GM12878 (cell line): ENCODE results near the gene CENPVL2. TPM values are rescaled to one million over a fixed set of nuclear protein-coding genes. Genes with fewer than 3 reads are reported as not detected.

Experiments used
- ATAC-seq: fragments of 200-7000 bp; cut with Tn5 transposase; 3 replicates; pipeline ENCODE4 v1.9.1; 2020; ENCODE audit warnings: mild to moderate bottlenecking, moderate library complexity
- BruUV-seq: library from RNA; stranded (reverse); fragments of 400-500 nt; replicated peaks from 2 replicates; lab custom pipeline; 2021; lab: Mats Ljungman, UMichigan
- CTCF ChIA-PET: fragments of 300-600 bp; sonication (Branson Sonifier 250); formaldehyde crosslinking; extraction: SDS; loops from one replicate; lab custom pipeline; 2021; ENCODE audit warnings: inconsistent platforms; lab: Yijun Ruan, JAX
- POLR2A ChIA-PET: fragments of 350-600 bp; formaldehyde crosslinking; extraction: SDS; loops from one replicate; lab custom pipeline; 2021; ENCODE audit warnings: inconsistent platforms; lab: Charles Lee
- RAD21 ChIA-PET: fragments of 300-600 bp; sonication (Branson Sonifier 250); formaldehyde crosslinking; loops from one replicate; lab custom pipeline; 2023; ENCODE audit warnings: antibody characterized with exemption; ENCODE audit not compliant: unreplicated experiment; lab: Charles Lee
- SMC1A ChIA-PET: fragments of 300-600 bp; sonication (Branson Sonifier 250); formaldehyde crosslinking; loops from one replicate; lab custom pipeline; 2023; ENCODE audit not compliant: unreplicated experiment, uncharacterized antibody; lab: Charles Lee
- DNase-seq: peaks from one replicate; pipeline ENCODE4 v3.0.0-alpha.2; 2011; ENCODE audit warnings: low read depth, low spot score
- FAIRE-seq: peaks from 3 replicates; lab custom pipeline; 2011; peaks lifted over from hg19 to GRCh38; lab: Jason Lieb, UNC
- H2AFZ ChIP-seq: 2 replicates; pipeline ENCODE4 v1.6.0; 2011; ENCODE audit warnings: low read depth, low read length, control low read depth; ENCODE audit not compliant: control insufficient read depth
- H3K27ac ChIP-seq: 2 replicates; pipeline ENCODE4 v1.5.1; 2011; ENCODE audit warnings: control low read depth; ENCODE audit not compliant: control insufficient read depth, insufficient read depth
- H3K27me3 ChIP-seq, 2 experiments: replicated peaks in 1 of 2; 2 replicates each; pipeline versions ENCODE4 v1.6.0 to v1.6.1; 2011; ENCODE audit warnings: low read length in 1 of 2; ENCODE audit not compliant: control insufficient read depth in 2 of 2, insufficient read depth in 2 of 2
- H3K36me3 ChIP-seq, 2 experiments: 2 replicates each; pipeline ENCODE4 v1.5.1; 2011; ENCODE audit warnings: low read length in 1 of 2; ENCODE audit not compliant: control insufficient read depth in 2 of 2, insufficient read depth in 2 of 2
- H3K4me1 ChIP-seq: 2 replicates; pipeline ENCODE4 v1.6.1; 2011; ENCODE audit warnings: mild to moderate bottlenecking, low read length, moderate library complexity, mixed read lengths; ENCODE audit not compliant: control insufficient read depth, insufficient read depth
- H3K4me2 ChIP-seq: 2 replicates; pipeline ENCODE4 v1.6.0; 2011; ENCODE audit warnings: control low read depth; ENCODE audit not compliant: control insufficient read depth, insufficient read depth
- H3K4me3 ChIP-seq: fragments of 200-600 bp; sonication (generic); 2 replicates; pipeline ENCODE4 v1.5.1; 2016
- H3K79me2 ChIP-seq: 2 replicates; pipeline ENCODE4 v1.6.0; 2011; ENCODE audit warnings: low read length; ENCODE audit not compliant: control insufficient read depth, insufficient read depth
- H3K9ac ChIP-seq: 2 replicates; pipeline ENCODE4 v1.8.0; 2011; ENCODE audit warnings: low read length, control low read depth, mixed read lengths; ENCODE audit not compliant: control insufficient read depth, insufficient read depth
- H3K9me3 ChIP-seq: replicated peaks from 3 replicates; pipeline ENCODE4 v1.5.1; 2011; ENCODE audit warnings: mild to moderate bottlenecking, low read length; ENCODE audit not compliant: control insufficient read depth, insufficient read depth
- H4K20me1 ChIP-seq: 2 replicates; pipeline ENCODE4 v1.6.0; 2011; ENCODE audit not compliant: control insufficient read depth, insufficient read depth
- EED ChIP-seq: sonication (generic); IDR thresholded peaks from 2 replicates; pipeline ENCODE4 v1.6.1; 2016; ENCODE audit warnings: antibody characterized with exemption, low read depth
- EGR1 ChIP-seq, 2 experiments: IDR thresholded peaks; 1 replicate in 1 of 2; 2 replicates in 1 of 2; pipeline ENCODE4 v1.6.1; 2011 to 2012; ENCODE audit warnings: low read depth in 2 of 2, low read length in 2 of 2, borderline replicate concordance in 1 of 2, mild to moderate bottlenecking in 1 of 2, moderate library complexity in 1 of 2
- EZH2 ChIP-seq: IDR thresholded peaks from 2 replicates; pipeline ENCODE4 v1.6.1; 2012; ENCODE audit warnings: low read depth, mild to moderate bottlenecking, control low read depth, inconsistent platforms, low read length, borderline replicate concordance; ENCODE audit not compliant: control insufficient read depth
- MAX ChIP-seq: IDR thresholded peaks from 2 replicates; pipeline ENCODE4 v1.6.1; 2012; ENCODE audit warnings: low read depth, low read length, improper control_type of control experiment
- MEF2A ChIP-seq: IDR thresholded peaks from 2 replicates; pipeline ENCODE4 v1.6.1; 2011; ENCODE audit warnings: low read depth, mild to moderate bottlenecking, low read length, moderate library complexity; ENCODE audit not compliant: insufficient read depth
- MTA3 ChIP-seq: IDR thresholded peaks from 2 replicates; pipeline ENCODE4 v1.6.1; 2012; ENCODE audit warnings: low read length, inconsistent platforms, borderline replicate concordance
- MYC ChIP-seq: IDR thresholded peaks from 2 replicates; pipeline ENCODE4 v1.6.1; 2011; ENCODE audit warnings: mild to moderate bottlenecking, low read length, moderate library complexity, inconsistent platforms; ENCODE audit not compliant: insufficient read depth, insufficient replicate concordance, insufficient read length, severe bottlenecking
- PAX5 ChIP-seq: IDR thresholded peaks from 2 replicates; pipeline ENCODE4 v1.6.1; 2011; ENCODE audit warnings: low read depth, low read length, borderline replicate concordance
- RAD21 ChIP-seq: IDR thresholded peaks from 2 replicates; pipeline ENCODE4 v1.6.1; 2011; ENCODE audit warnings: mild to moderate bottlenecking, low read depth, low read length, moderate library complexity; ENCODE audit not compliant: insufficient read depth
- STAT1 ChIP-seq: fragments of 450-650 bp; conservative IDR thresholded peaks from 2 replicates; pipeline ENCODE4 v1.6.1; 2014; ENCODE audit warnings: antibody characterized with exemption, mild to moderate bottlenecking
- STAT3 ChIP-seq: IDR thresholded peaks from 2 replicates; pipeline ENCODE4 v1.6.1; 2011; ENCODE audit warnings: low read depth, low read length, improper control_type of control experiment
- SUPT20H ChIP-seq: IDR thresholded peaks from 2 replicates; pipeline ENCODE4 v1.6.1; 2011; ENCODE audit warnings: low read depth, mild to moderate bottlenecking, low read length, moderate library complexity, borderline replicate concordance; ENCODE audit not compliant: control insufficient read depth
- ZBTB40 ChIP-seq: fragments of 450-650 bp; IDR thresholded peaks from 2 replicates; pipeline ENCODE4 v1.6.1; 2016; ENCODE audit warnings: mild to moderate bottlenecking, moderate library complexity, borderline replicate concordance
- ZNF622 ChIP-seq: fragments of 450-650 bp; IDR thresholded peaks from 2 replicates; pipeline ENCODE4 v1.6.1; 2017; ENCODE audit warnings: mild to moderate bottlenecking, inconsistent platforms
- WGBS: methylation state at CpG from one replicate; pipeline ENCODE4 v1.1.6; 2016; ENCODE audit warnings: low lambda C conversion rate; ENCODE audit not compliant: insufficient replicate concordance, insufficient coverage; ENCODE audit errors: missing lambda C conversion rate; 5-methylcytosine and 5-hydroxymethylcytosine counted together
- in situ Hi-C: fragments of 300-500 bp; cut with MboI; formaldehyde crosslinking; loops from 9 replicates; pipeline ENCODE4 v1.14.3; 2018; ENCODE audit warnings: mixed read lengths
- intact Hi-C: fragments of 100-400 bp; cut with micrococcal nuclease; formaldehyde crosslinking; loops from one replicate; pipeline ENCODE4 v1.14.2; 2022; ENCODE audit not compliant: unreplicated experiment
- polyA plus RNA-seq, 11 experiments: library from polyadenylated mRNA; depleted of rRNA in 4 of 11; unstranded in 6 of 11; stranded (reverse) in 5 of 11; fragments of >200 nt; fragmentation: Nextera tagmentation in 4 of 11; fragmentation: Illumina TruSeq in 1 of 11; extraction: Ambion mirVana in 4 of 11; extraction: Trizol in 1 of 11; gene quantifications; 1 replicate in 1 of 11; 2 replicates in 10 of 11; pipeline versions ENCODE4 v1.2.1 to v1.2.3, GENCODE V29; 2011 to 2016; ENCODE audit warnings: inconsistent platforms in 2 of 11, missing spikeins in 2 of 11, low read depth in 1 of 11
- total RNA-seq, 4 experiments: library from RNA; depleted of rRNA in 3 of 4; stranded (reverse); fragments of >200 nt in 3 of 4; fragmentation: Illumina TruSeq in 1 of 4; extraction: Trizol in 1 of 4; gene quantifications; 2 replicates each; pipeline versions ENCODE4 v1.2.1 to v1.2.3, GENCODE V29; 2013 to 2021

Gene CENPVL2
- total and polyA plus RNA-seq, 10 of the 15 experiments (the other 5 are each of a cell fraction or from before 2014, with no cell fraction given): not detected

DNA sequence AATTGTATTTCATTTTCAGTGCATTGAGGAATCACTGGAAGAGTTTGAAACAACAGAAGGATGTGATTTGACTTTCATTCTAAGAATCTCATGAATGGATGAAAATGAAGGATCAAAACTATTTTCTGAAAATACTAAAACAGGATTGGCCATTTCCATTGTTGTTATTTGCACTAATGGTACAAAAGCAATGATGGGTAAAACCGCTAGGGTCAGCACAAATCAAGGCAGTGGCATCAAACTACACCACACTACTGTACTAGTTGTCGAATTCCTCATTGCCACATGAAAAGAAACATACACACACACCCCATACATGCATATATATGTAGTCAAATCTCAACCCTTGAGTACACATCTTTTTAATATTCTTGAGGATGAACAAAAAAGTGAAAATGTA, 39.3 kb downstream of the CENPVL2 start:
- H3K4me1 ChIP-seq: no peaks in the 10 kb centered on the region
- ChIA-PET CTCF (interaction anchor here (1.5 kb wide), 1 partner anchor 217 kb away, joined by 5 read pairs; no protein-coding TSS in a partner anchor), POLR2A (no interaction called here), RAD21 (no interaction called here), SMC1A (interaction anchor here (1.2 kb wide), 1 partner anchor 202 kb away, joined by 3 read pairs; no protein-coding TSS in a partner anchor)
- no peaks in the 10 kb centered on the region for H3K36me3 ChIP-seq
- H3K27ac ChIP-seq: no peak overlapping the region
- no peak for FAIRE-seq
- H3K79me2 ChIP-seq: no peaks in the 10 kb centered on the region
- no peaks in the 10 kb centered on the region for H3K9me3 ChIP-seq
- no peaks in the 10 kb centered on the region for H4K20me1 ChIP-seq
- intact Hi-C loops: no loop called here
- no peak overlapping the region for H2AFZ ChIP-seq
- in situ Hi-C loops: no loop called here
- no peak overlapping the region for H3K4me3 ChIP-seq
- no peak overlapping the region for H3K9ac ChIP-seq
- WGBS: 0% methylated on average over 2 of the region's 2 CpGs
- DNase-seq: no peak
- no peak overlapping the region for H3K4me2 ChIP-seq
- ATAC-seq: no peak
- no peak for TF ChIP-seq EGR1 (IDR thresholded peaks at IDR 0.05; ENCODE audit: borderline replicate concordance in 1 of 2, low read depth in 2 of 2, low read length in 2 of 2)
- no peak for TF ChIP-seq EED
- no peak for TF ChIP-seq ZNF622
- no peak for TF ChIP-seq MAX
- TF ChIP-seq PAX5: no peak
- TF ChIP-seq MEF2A: no peak
- no peak for TF ChIP-seq SUPT20H
- no peak for TF ChIP-seq ZBTB40
- TF ChIP-seq EZH2: no peak
- TF ChIP-seq MYC: no peak
- no peak for TF ChIP-seq STAT3
- TF ChIP-seq MTA3: no peak
- no peak for TF ChIP-seq RAD21
- TF ChIP-seq STAT1: no peak
- H3K27me3 ChIP-seq: no peaks in the 10 kb centered on the region
- BruUV-seq: no TSS peak
